ENCODE measurements around the gene ADD2. TPM values are rescaled to one million over a fixed set of nuclear protein-coding genes. Genes with fewer than 3 reads are reported as not detected.
A peak's percentile ranks its signal among the peaks of the same experiment; 100 is the strongest.

The ADD2 gene
- polyA plus RNA-seq, 1 experiment, result 0.12 TPM

DNA sequence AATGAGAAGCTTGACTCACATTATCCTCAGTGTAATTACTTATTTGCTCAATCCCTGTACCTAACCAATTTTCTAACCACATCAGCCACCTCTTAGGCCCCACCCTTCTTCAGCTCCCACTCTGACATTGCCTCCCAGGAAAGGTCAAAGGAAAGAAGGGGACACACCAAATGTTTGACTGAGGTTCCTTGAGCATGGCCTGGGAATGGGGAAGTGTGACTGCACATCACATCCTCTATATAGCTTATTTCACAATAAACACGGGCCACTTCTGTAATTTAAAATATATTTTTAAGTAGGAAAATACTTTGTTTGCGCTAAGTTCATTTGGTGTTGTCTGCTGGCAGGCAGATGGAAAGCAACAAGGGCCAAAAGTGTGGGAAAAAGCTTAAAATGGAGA lies 25.4 kb upstream of the ADD2 start:
- peaks cover 24% of the 10 kb centered on the region for H3K27me3 ChIP-seq (ENCODE audit: control insufficient read depth, insufficient read depth, low read length)
- no peak overlapping the region for H3K4me3 ChIP-seq (ENCODE audit: low read depth, low read length)
- CTCF ChIA-PET, result no interaction called here
- TF ChIP-seq, protein P1, sequence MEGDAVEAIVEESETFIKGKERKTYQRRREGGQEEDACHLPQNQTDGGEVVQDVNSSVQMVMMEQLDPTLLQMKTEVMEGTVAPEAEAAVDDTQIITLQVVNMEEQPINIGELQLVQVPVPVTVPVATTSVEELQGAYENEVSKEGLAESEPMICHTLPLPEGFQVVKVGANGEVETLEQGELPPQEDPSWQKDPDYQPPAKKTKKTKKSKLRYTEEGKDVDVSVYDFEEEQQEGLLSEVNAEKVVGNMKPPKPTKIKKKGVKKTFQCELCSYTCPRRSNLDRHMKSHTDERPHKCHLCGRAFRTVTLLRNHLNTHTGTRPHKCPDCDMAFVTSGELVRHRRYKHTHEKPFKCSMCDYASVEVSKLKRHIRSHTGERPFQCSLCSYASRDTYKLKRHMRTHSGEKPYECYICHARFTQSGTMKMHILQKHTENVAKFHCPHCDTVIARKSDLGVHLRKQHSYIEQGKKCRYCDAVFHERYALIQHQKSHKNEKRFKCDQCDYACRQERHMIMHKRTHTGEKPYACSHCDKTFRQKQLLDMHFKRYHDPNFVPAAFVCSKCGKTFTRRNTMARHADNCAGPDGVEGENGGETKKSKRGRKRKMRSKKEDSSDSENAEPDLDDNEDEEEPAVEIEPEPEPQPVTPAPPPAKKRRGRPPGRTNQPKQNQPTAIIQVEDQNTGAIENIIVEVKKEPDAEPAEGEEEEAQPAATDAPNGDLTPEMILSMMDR (IDR thresholded peaks at IDR 0.05; ENCODE audit: low read depth, low read length), result no peak
- no peak overlapping the region for H3K27ac ChIP-seq (ENCODE audit: low read depth, low read length)
- H3K9me3 ChIP-seq (ENCODE audit: control insufficient read depth, insufficient read depth, low read length), result no peaks in the 10 kb centered on the region; the same call in 1 of the 2 replicates
- POLR2A ChIA-PET, result no interaction called here
- no peak for DNase-seq (ENCODE audit: low read depth, low spot score)

DNA sequence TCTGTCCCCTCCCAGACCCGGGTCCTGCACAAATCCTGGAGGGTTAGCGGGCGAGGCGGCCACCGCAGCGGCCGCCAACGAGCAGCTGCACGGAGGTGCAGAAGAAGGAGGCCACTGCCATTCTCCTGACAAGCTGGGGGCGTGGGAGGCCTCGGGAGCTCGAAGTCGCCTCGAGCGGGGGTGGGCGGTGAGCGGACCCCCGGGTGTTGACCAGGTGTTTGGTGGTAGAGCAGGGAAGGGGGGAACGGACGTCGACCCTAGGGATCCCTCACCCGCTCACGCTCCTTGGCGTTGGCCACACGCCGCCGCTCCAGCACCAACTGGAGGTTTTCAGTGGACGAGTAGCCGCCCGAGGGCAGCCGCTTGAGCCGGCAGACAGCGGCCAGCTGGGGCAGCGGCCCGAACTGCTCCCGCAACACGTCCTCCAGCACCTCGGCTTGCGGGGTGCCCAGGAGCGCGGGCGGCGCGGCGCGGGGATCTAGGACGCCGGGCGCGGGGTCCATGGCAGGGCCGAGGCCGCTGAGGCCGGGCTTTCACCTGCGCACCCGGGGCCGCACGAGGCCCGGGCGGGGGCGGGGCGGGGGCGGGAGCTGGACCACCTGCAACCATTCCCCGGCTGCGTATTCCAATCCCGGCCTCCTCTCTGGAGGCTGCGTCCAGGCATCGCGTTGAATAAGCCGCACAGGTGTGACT lies 22.3 kb upstream of the ADD2 start, which contains the start of gene FIGLA:
Gene FIGLA, minus strand, starts transcription at position 508 of the 693 bp plus-strand sequence. Its CDS starts 5 bp downstream, at position 503.
- no peak within 1 kb of the TSS for H3K27ac ChIP-seq (ENCODE audit: low read depth, low read length)
- ChIA-PET POLR2A (no interaction called here), CTCF (interaction anchor here (0.5 to 0.9 kb wide), 4 partner anchors 34 to 365 kb away, joined by 3 to 4 read pairs (median 3); no protein-coding TSS in a partner anchor)
- H3K9me3 ChIP-seq (ENCODE audit: control insufficient read depth, insufficient read depth, low read length), result no peaks in the 10 kb centered on the region; the same call in 1 of the 2 replicates
- no peak within 1 kb of the TSS for H3K4me3 ChIP-seq (ENCODE audit: low read depth, low read length)
- H3K27me3 ChIP-seq (ENCODE audit: control insufficient read depth, insufficient read depth, low read length), result peaks cover 27% of the 10 kb centered on the region
- TF ChIP-seq, protein P1 (IDR thresholded peaks at IDR 0.05; ENCODE audit: low read depth, low read length), result no peak
- no peak for DNase-seq (ENCODE audit: low read depth, low spot score)

DNA sequence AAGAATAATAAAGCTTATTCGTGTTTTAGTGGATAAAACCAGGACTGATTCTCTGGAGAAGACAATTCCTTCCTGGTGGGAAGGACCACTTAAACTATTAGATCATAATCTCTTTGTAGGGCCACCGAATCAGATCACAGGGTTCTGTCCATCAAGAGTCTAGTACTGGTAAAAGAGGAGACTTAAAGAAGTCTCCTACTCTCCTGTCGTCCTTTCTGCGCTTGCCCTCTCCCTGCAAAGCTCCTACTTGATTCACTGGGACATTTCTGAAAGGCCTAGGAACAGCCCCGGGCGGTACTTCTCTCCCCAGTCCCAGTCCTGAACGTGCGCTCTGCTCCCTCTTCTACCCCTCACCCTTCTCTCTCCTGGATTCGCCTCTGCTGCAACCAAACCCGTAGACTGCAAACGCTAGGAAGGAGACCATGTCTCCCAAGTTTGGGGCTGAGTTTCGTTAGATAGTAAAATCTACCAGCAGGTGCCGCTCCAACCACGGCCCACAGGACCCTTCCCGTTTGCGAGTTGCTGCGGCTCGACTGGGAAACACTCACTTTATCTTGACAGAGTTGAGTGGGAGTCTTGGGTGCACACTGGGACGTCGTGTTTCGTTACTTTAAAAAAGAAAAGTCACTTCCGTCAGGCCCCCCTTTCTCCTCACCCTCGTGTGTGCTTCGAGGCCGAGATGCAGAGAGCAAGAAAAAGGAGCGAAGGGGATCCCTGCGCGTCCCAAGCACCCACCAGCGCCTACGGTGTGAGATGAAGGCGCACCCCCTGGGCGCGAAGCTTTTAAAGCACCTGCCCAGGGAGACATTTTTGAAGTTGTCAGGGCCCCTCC lies 21.5 kb upstream of the ADD2 start:
- Histone ChIP-seq H3K9me3 (ENCODE audit: control insufficient read depth, insufficient read depth, low read length) (no peaks in the 10 kb centered on the region; the same call in 1 of the 2 replicates), H3K27me3 (ENCODE audit: control insufficient read depth, insufficient read depth, low read length) (peaks cover 27% of the 10 kb centered on the region), H3K27ac (ENCODE audit: low read depth, low read length) (no peak overlapping the region), H3K4me3 (ENCODE audit: low read depth, low read length) (no peak overlapping the region)
- ChIA-PET POLR2A (no interaction called here), CTCF (interaction anchor here (0.6 to 1.5 kb wide), 5 partner anchors 15 to 1307 kb away, joined by 3 to 5 read pairs (median 3); no protein-coding TSS in a partner anchor)
- TF ChIP-seq, protein P1 (IDR thresholded peaks at IDR 0.05; ENCODE audit: low read depth, low read length), result peak; percentile 61
- no peak for DNase-seq (ENCODE audit: low read depth, low spot score)

DNA sequence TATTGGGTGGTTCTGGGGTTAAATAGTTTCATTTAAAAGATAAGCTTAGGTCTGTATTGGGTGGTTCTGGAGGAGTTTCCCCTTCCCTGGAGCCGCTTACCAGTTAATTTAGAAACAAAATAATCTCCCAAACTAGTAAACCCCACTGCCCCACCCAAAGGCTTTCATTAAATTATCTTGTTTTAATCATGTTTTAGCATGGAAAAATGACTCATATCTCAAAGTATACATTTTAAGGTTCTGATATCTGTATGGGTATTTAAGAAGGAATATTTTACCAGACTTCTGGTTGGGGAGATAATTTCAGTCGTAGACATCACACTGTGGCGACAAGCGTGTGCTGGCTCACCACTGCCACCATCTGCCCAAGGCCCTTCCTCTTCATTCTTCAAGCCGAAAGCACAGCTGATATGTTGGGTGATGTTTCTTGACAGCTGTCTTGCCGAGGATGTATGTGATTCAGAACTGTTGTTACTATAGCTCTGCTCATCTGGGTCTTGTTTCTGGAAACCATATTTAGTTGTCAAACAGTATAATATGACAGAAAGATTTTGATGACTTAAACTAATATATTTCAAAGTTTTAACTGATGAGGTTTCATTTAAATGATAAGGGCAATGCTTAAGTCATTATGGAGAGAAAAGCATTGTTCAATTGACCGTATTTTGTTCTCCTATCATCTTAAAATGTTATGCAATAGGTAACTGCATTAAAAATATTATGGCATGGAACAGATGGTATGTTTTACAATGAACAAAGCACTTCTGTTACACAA lies 17.3 kb upstream of the ADD2 start:
- no peak overlapping the region for H3K4me3 ChIP-seq (ENCODE audit: low read depth, low read length)
- TF ChIP-seq, protein P1 (IDR thresholded peaks at IDR 0.05; ENCODE audit: low read depth, low read length), result no peak
- H3K9me3 ChIP-seq (ENCODE audit: control insufficient read depth, insufficient read depth, low read length), result no peaks in the 10 kb centered on the region; the same call in 1 of the 2 replicates
- ChIA-PET POLR2A (no interaction called here), CTCF (no interaction called here)
- H3K27ac ChIP-seq (ENCODE audit: low read depth, low read length), result no peak overlapping the region
- H3K27me3 ChIP-seq (ENCODE audit: control insufficient read depth, insufficient read depth, low read length), result peaks cover 19% of the 10 kb centered on the region
- DNase-seq (ENCODE audit: low read depth, low spot score), result no peak
